Thyroid gland (tissue), 4 donors: ENCODE measurements around the gene MYO18A. TPM values are rescaled to one million over a fixed set of nuclear protein-coding genes. Genes with fewer than 3 reads are reported as not detected.

ENCODE experiments used
- DNase-seq, 2 donors: peaks; one replicate each; pipeline ENCODE4 v3.0.0-alpha.2; 2019
- H3K27ac ChIP-seq, 3 donors: fragments of 200-600 bp; sonication (generic); 1 replicate in 2 of 3; 2 replicates in 1 of 3; pipeline ENCODE4 v1.5.1; 2016 to 2019; ENCODE audit warnings: mild to moderate bottlenecking in 1 of 3, moderate library complexity in 1 of 3
- H3K27me3 ChIP-seq: fragments of 200-600 bp; sonication (generic); one replicate; pipeline ENCODE4 v1.5.1; 2019
- H3K36me3 ChIP-seq, 2 donors: fragments of 200-600 bp; sonication (generic); one replicate each; pipeline ENCODE4 v1.5.1; 2016 to 2019
- H3K4me1 ChIP-seq, 2 donors: fragments of 200-600 bp; sonication (generic); one replicate each; pipeline ENCODE4 v1.5.1; 2017 to 2019
- H3K4me3 ChIP-seq, 3 donors: fragments of 200-600 bp; sonication (generic); replicated peaks in 1 of 3; 1 replicate in 2 of 3; 2 replicates in 1 of 3; pipeline ENCODE4 v1.5.1; 2016; ENCODE audit warnings: mild to moderate bottlenecking in 1 of 3
- H3K9me3 ChIP-seq: fragments of 200-600 bp; sonication (generic); one replicate; pipeline ENCODE4 v1.5.1; 2017
- CTCF ChIP-seq, 6 experiments: fragments of 200-600 bp in 3 of 6; fragments of 450-650 bp in 3 of 6; sonication (generic) in 3 of 6; IDR thresholded peaks; one replicate each; pipeline ENCODE4 v1.5.1; 2016 to 2019; ENCODE audit warnings: antibody characterized with exemption in 6 of 6, mild to moderate bottlenecking in 2 of 6, inconsistent platforms in 1 of 6, moderate library complexity in 1 of 6
- POLR2A ChIP-seq, 2 donors: fragments of 450-650 bp; IDR thresholded peaks; one replicate each; pipeline ENCODE4 v1.6.1; 2017; ENCODE audit warnings: antibody characterized with exemption in 2 of 2, mild to moderate bottlenecking in 2 of 2, moderate library complexity in 1 of 2
- WGBS, 2 donors: methylation state at CpG; one replicate each; pipeline ENCODE4 v1.1.5; 2017; 5-methylcytosine and 5-hydroxymethylcytosine counted together
- intact Hi-C: fragments of 100-400 bp; cut with DNase I; formaldehyde crosslinking; loops from one replicate; pipeline ENCODE4 v1.15.1; 2023
- total RNA-seq, 4 donors: library from RNA; depleted of rRNA; stranded (reverse); fragments of >200 nt; gene quantifications; one replicate each; pipeline ENCODE4 v1.2.3, GENCODE V29; 2016

MYO18A gene
- total RNA-seq, 4 donors from 2014 or later = 32.1 to 49.8 (median 40.6) TPM

GRCh38 chr17:29077320-29077719 lies 102.9 kb downstream of the MYO18A start:
- no peaks in the 10 kb centered on the region for H3K27me3 ChIP-seq
- WGBS, 2 donors = 89 to 92% methylated on average over 7 of the region's 7 CpGs
- H3K36me3 ChIP-seq = peaks cover 17 to 19% of the 10 kb centered on the region in 2 donors
- no peak overlapping the region for H3K4me3 ChIP-seq
- H3K27ac ChIP-seq = no peak overlapping the region
- H3K9me3 ChIP-seq = no peaks in the 10 kb centered on the region
- intact Hi-C loops = no loop called here
- TF ChIP-seq CTCF (IDR thresholded peaks at IDR 0.05) (no peak), POLR2A (IDR thresholded peaks at IDR 0.05) (no peak)
- DNase-seq = no peak
- H3K4me1 ChIP-seq = peaks cover 0 to 3% of the 10 kb centered on the region in 2 donors

- no peak for TF ChIP-seq POLR2A (IDR thresholded peaks at IDR 0.05)
- TF ChIP-seq CTCF (IDR thresholded peaks at IDR 0.05) = no peak
- Histone ChIP-seq H3K27me3 (no peaks in the 10 kb centered on the region), H3K4me1 (peaks cover 0 to 3% of the 10 kb centered on the region in 2 donors), H3K36me3 (peaks cover 12 to 13% of the 10 kb centered on the region in 2 donors), H3K27ac (no peak overlapping the region), H3K4me3 (no peak overlapping the region), H3K9me3 (no peaks in the 10 kb centered on the region)
- WGBS, 2 donors = 84 to 89% methylated on average over 3 to 7 of the region's 7 CpGs
- DNase-seq = no peak
- intact Hi-C loops = no loop called here
These were observed 103.5 kb downstream of the MYO18A start for GRCh38 chr17:29076722-29077121.

GRCh38 chr17:29076087-29076486 lies 104.1 kb downstream of the MYO18A start:
- Histone ChIP-seq H3K4me1 (peaks cover 0 to 3% of the 10 kb centered on the region in 2 donors), H3K9me3 (no peaks in the 10 kb centered on the region), H3K27ac (no peak overlapping the region), H3K27me3 (no peaks in the 10 kb centered on the region), H3K36me3 (peaks cover 8 to 11% of the 10 kb centered on the region in 2 donors), H3K4me3 (no peak overlapping the region)
- 89 to 96% methylated on average over 6 of the region's 6 CpGs for WGBS, 2 donors
- TF ChIP-seq CTCF (IDR thresholded peaks at IDR 0.05) (no peak), POLR2A (IDR thresholded peaks at IDR 0.05) (no peak)
- intact Hi-C loops = no loop called here
- DNase-seq = no peak

GRCh38 chr17:29074488-29074887 lies 105.7 kb downstream of the MYO18A start:
- Histone ChIP-seq H3K36me3 (peaks cover 0 to 3% of the 10 kb centered on the region in 2 donors), H3K4me3 (no peak overlapping the region), H3K27ac (no peak overlapping the region), H3K27me3 (no peaks in the 10 kb centered on the region), H3K4me1 (peaks cover 0 to 3% of the 10 kb centered on the region in 2 donors), H3K9me3 (no peaks in the 10 kb centered on the region)
- 81 to 92% methylated on average over 10 to 11 of the region's 12 CpGs for WGBS, 2 donors
- intact Hi-C loops = no loop called here
- TF ChIP-seq CTCF (IDR thresholded peaks at IDR 0.05) = no peak
- no peak for TF ChIP-seq POLR2A (IDR thresholded peaks at IDR 0.05)
- DNase-seq = no peak

GRCh38 chr17:29073520-29073919 lies 106.7 kb downstream of the MYO18A start:
- no peak overlapping the region for H3K4me3 ChIP-seq
- 63 to 70% methylated on average over 4 of the region's 4 CpGs for WGBS, 2 donors

More at GRCh38 chr17:29073520-29073919, 106.7 kb downstream of the MYO18A start:
- TF ChIP-seq POLR2A (IDR thresholded peaks at IDR 0.05) = no peak
- TF ChIP-seq CTCF (IDR thresholded peaks at IDR 0.05) = no peak
- intact Hi-C loops = no loop called here
- DNase-seq = no peak
- Histone ChIP-seq H3K27me3 (no peaks in the 10 kb centered on the region), H3K4me1 (no peaks in the 10 kb centered on the region), H3K36me3 (no peaks in the 10 kb centered on the region), H3K9me3 (no peaks in the 10 kb centered on the region), H3K27ac (no peak overlapping the region)
